GM12892 (cell line): Measurements from ENCODE around the gene MAPRE3.

Experiments used
- DNase-seq: peaks from one replicate; pipeline ENCODE4 v3.0.0; 2011; ENCODE audit not compliant: insufficient read length
- FAIRE-seq: peaks from 2 replicates; lab custom pipeline; 2011; peaks lifted over from hg19 to GRCh38; lab: Jason Lieb, UNC
- POLR2A ChIP-seq: IDR thresholded peaks from 2 replicates; pipeline ENCODE4 v1.6.1; 2011; ENCODE audit warnings: low read depth, low read length, control low read depth
- POLR2AphosphoS5 ChIP-seq: IDR thresholded peaks from 2 replicates; pipeline ENCODE4 v1.6.1; 2011; ENCODE audit warnings: low read depth, low read length, control low read depth
- TAF1 ChIP-seq: IDR thresholded peaks from 2 replicates; pipeline ENCODE4 v1.6.1; 2011; ENCODE audit warnings: low read depth, mild to moderate bottlenecking, control low read depth, low read length, borderline replicate concordance

MAPRE3 gene

DNA sequence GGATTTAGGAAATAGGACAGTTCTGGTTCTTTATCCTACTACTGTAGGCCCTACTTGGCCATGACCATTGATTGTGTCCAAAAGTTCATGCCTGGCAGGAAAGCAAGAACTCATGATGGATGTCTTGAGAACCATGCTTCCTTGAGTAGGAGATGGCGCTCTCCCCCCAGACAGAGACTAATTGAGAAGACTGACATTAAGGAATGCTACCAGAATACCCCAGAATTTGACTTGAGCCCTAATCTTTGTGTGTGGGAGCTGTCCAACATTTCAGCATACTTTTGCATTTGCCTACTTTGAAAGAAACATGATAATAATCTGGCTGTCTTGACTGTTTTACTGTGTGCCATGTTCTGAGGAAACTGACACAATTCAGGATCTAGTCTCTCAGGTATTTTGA lies 23.3 kb downstream of the MAPRE3 start:
- no peak for FAIRE-seq
- DNase-seq, result no peak

DNA sequence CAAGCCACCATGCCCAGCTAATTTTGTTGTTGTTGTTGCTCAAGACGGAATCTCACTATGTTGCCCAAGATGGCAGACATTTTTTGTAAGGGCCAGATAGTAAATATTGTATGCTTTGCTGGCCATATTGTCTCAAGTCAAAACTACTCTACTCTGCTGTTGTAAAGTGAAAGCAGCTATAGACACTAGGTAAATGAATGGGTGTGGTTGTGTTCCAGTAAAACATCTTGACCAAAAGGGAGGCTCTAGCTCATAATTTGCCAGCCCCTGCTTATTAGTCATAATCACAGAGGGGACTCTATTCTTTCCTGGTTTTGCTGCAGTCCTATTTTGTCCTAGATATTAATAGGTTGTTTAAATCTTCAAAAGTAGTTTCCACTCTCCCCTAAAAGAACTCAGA lies 24.5 kb downstream of the MAPRE3 start:
- FAIRE-seq (no peak), DNase-seq (no peak)
- TF ChIP-seq POLR2AphosphoS5 (no peak), POLR2A (no peak), TAF1 (no peak)

More for the DNA sequence above, 23.3 kb downstream of the MAPRE3 start:
- TF ChIP-seq POLR2A (no peak), POLR2AphosphoS5 (no peak), TAF1 (no peak)

DNA sequence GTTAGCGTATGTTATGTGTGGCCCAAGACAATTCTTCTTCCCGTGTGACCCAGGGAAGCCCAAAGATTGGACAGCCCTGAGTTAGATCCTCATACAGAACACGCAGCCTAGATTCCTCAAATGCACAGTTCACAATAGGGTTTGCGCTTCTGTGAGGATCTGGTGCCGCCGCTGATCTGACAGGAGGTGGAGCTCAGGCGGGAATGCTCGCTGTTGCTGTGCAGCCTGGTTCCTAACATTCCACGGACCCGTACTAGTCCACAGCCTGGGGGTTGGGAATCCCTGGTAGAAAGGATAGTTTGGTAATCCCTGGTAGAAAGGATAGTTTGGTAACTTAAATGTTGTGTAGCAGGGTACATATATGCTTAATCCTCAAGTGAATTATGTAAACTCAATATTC lies 27.0 kb downstream of the MAPRE3 start:
- TF ChIP-seq POLR2A (no peak), TAF1 (no peak), POLR2AphosphoS5 (no peak)
- no peak for FAIRE-seq
- DNase-seq, result no peak

DNA sequence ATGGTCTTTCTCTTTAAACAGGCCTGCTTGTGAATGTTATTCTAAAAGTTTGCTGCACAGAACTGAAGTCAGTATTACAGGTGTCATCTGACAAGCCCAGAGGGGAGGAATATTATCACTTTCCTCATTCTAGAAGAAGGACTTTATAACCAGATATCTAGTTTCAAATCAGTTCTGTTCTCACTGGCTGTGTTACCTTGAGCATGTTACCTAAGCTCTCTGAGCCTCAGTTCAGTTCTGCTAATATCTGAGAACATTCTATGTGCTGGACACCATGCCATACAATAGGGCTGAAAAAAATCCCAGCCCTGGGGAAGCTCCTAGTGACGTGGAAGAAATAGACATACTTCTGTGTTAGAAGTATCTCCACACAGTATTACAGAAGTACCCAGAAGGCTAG lies 27.9 kb downstream of the MAPRE3 start:
- FAIRE-seq (no peak), DNase-seq (no peak)
- TF ChIP-seq TAF1, result no peak
- TF ChIP-seq POLR2A, result no peak
- TF ChIP-seq POLR2AphosphoS5, result no peak

DNA sequence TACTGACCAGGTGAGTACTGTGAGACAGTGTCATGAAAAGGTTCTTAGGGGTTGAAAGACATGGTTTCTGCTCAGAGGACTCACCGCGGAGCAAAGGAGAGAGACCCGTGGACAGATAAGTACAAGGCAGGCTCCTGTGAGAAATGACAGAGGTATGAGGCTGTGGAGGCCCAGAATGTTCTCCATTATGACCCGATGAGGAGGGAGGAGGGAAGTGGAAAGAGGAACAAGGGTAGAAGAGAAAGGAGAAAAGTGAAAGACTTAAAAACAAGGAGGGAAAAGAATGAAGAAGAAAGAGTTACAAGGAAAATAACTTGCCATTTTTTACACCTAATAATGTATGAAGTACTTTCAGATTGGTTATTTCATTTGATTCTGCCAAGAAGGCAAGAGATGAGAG lies 29.8 kb downstream of the MAPRE3 start:
- DNase-seq, result no peak
- no peak for TF ChIP-seq POLR2AphosphoS5
- no peak for TF ChIP-seq POLR2A
- no peak for TF ChIP-seq TAF1
- FAIRE-seq, result no peak

DNA sequence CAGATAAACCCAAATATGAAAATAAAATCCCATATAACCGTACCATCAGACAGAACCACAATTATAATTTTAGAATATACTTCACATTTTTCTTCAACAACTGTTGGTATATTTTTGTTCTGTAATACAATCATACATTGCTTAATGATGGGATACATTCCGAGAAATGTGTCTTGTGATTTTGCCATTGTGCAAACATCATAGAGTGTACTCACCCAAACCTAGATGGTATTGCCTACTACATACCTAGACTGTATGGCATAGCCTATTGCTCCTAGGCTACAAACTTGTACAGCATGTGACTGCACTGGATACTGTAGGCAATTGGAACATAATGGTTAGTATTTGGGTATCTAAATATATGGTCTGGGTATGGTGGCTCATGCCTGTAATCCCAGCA lies 30.6 kb downstream of the MAPRE3 start:
- FAIRE-seq (no peak), DNase-seq (no peak)
- TF ChIP-seq TAF1, result no peak
- TF ChIP-seq POLR2A, result no peak
- TF ChIP-seq POLR2AphosphoS5, result no peak

DNA sequence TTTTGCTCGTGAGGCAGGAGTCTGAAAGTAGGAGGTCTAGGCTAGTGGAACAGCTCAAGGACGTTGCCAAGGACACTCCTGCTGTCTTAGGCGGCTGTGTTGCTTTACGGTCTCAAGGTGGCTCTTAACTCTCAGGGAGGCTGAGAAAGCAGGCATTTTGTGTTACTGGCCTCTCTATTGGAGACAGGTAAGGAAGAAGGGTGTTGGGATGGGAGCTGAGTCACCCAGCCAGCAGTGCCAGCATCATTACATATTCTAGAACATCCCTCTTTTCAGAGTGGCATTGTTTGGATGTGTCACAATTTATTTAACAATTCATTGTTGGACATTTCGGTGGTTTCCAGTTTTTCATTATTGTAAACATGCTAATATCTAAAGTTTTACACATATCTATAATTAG lies 31.5 kb downstream of the MAPRE3 start:
- no peak for TF ChIP-seq TAF1
- TF ChIP-seq POLR2A, result no peak
- no peak for TF ChIP-seq POLR2AphosphoS5
- no peak for FAIRE-seq

DNA sequence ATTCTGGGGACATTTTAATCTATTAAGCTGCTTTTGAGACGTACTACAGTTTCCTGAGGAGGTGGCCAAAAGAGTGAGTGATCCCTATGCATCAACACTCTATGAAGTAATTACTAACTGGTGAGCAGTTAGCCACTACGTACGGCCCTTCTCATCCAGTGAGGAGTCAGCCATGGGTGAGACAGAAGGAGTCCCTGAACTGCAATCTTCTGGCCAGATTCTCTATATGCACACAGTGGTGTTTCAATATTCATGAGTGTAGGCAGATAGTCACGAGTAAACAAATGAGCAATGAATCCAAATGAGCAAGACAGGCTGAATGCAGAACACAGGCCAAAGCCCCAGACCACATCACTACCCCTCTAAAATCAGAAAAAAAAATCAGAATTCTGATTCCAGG lies 32.6 kb downstream of the MAPRE3 start:
- TF ChIP-seq TAF1 (no peak), POLR2A (no peak), POLR2AphosphoS5 (no peak)

More for the DNA sequence above, 31.5 kb downstream of the MAPRE3 start:
- no peak for DNase-seq

DNA sequence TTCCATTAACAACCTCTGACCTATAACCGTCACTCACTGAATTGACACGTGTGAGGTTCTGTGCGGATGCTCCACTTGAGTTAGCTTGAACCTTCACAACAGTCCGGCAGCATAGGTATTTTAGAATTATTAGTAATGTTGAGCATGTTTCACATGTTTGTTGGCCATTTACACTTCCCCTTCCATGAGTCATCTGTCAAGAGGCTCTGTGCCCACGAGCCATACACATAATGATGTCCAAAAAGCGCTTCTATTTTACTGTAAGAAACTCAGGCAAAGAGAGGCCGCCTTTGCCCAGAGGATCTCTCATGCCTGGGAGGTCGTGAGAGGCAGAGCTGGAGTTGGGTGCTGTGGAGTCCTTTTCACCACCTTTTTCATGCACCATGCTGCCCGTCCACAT lies 33.4 kb downstream of the MAPRE3 start:
- no peak for FAIRE-seq
- no peak for TF ChIP-seq POLR2A

More for the DNA sequence above, 32.6 kb downstream of the MAPRE3 start:
- no peak for FAIRE-seq
- no peak for DNase-seq

DNA sequence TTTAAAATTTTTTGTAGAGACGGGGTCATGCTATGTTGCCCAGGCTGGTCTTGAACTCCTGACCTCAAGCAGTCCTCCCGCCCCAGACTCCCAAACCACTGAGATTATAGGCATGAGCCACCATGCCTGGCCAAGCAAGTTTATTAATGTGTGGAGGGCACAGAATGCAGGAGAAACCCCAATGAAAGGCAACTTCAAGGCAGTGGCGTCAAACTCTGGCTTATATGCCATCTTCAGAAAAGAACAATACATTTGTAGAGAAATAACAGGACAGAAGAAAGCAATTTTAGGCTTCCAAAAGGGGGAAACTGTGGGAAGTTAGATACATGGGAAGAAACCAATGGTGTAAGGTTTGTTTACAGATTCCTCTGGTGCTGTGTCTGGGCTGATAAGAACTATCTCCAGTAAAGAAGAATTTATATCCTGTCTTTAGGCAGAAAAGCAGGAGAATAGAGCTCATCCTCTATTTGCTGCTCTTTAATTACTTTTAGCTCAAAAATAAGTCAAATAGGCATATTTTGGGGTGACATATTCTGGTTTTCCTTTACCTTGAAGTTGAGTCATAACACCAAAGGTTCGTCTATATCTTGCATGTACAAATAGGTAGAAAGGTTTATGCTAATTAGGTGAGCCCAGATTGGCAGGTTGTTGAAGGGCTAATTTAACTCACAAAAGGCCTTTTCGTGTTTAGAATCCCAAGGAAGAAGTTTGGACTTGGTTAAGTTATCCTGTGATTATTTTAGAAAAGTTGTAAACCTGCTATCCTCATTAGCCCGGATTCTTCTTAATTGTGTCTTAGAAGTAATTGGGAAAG lies 36.4 kb downstream of the MAPRE3 start:
- DNase-seq (no peak), FAIRE-seq (no peak)
- TF ChIP-seq TAF1, result no peak
- TF ChIP-seq POLR2A, result no peak
- no peak for TF ChIP-seq POLR2AphosphoS5

More for the DNA sequence above, 33.4 kb downstream of the MAPRE3 start:
- DNase-seq, result no peak

DNA sequence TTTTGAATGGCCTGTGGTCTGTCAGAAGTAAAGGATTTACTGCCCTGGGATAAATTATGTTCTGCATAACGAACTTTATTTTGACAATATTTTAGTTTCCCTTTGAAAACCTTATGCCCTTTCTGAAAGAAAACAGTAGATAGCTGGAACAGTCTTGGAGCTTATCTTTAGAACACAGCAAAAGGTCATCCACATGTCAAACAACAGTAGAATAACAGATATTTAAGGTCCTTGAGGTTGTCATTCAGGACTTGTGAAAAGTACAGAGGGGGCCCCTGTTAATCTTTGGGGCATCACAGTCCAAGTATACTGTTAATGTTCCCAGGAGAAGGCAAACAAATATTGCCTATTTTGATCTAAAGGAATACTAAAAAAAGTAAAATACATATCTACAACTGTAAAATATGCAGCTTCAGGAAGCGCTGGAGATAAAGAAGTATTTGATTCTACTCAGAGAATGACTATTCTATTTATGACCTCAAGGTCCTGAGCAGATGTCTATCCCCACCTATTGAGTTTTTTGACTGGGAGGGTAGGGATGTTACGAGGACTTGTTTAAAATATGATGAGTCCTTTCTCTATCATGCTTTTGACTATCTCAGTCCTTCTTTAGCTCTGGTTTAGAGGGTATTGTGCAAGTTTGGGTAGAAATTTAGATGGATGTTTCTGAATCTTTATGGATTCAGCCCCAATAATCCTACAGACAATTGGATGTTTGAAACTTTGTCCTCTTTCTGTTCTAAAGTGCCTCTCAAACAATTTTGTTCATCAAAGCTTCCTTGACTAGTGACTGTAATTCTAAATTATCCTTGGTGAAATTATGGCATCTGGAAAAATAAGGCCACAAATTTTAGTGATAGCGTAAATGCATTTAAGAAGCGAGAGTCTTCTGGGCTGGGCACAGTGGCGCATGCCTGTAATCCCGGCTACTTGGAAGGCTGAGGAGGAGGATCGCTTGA lies 37.3 kb downstream of the MAPRE3 start:
- TF ChIP-seq TAF1 (no peak), POLR2AphosphoS5 (no peak), POLR2A (no peak)
- FAIRE-seq (no peak), DNase-seq (no peak)

DNA sequence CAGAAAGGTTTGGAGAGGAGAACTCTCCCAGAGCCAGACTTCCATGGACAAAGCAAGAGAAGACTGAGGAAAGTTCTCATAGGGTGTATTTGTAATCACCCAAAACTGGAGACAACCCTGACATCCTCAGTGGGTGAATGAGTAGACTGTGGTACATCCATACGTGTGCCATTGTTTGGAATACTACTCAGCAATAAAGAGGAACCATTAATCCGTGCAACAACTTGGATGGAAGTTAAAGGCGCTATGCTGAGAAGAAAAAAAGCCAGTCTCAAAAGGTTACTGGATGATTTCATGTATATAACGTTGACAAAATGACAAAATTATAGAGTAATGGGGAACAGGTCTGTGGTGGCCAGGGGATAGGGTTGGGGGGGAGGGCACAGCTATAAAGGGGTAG lies 38.2 kb downstream of the MAPRE3 start:
- FAIRE-seq (no peak), DNase-seq (no peak)
- TF ChIP-seq POLR2AphosphoS5 (no peak), POLR2A (no peak), TAF1 (no peak)
